ENCODE results near the gene ELP5. TPM values are rescaled to one million over a fixed set of nuclear protein-coding genes. Genes with fewer than 3 reads are reported as not detected.

The ELP5 gene
- total RNA-seq, 1 donor, result 21.7 TPM

DNA sequence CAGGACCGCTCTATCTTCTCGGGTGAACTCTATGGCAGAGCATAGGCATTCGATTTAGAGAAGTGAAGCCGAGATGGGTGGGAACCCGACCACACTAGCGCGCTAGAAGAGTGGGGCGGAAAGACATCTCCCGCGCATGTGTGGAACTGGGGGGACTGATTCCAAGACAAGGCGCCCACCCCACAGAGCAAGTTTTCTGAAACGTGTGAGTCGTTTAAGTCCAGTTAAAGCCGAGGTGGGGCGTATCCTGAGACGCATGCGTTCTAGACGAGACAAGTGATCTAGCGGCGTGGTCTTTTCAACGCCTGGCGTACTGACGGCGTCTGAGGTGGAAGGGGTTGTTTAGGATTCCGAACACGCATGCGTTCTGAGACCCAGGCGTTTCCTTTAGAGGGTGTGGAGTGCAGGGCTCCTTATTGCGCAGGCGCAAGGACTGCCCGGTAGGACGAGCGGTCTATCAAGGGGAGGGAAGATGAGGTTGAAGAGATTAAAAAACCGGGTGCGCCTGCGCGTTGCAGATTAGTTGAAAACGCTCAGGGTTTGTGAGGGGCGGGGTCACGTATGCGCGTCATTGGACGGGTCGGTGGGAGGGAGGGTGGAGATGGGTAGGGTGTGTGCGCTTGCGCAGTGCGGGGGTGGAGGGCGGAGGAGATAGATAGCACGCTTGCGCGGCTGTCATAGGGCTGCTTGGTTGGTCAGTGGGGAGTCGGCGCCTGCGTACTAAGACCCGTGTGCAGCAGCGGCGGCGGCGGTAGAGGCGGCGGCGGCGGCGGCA, 55.1 kb downstream of the ELP5 start, which contains the start of gene EIF5A:
EIF5A (plus strand) TSS at position 718 of the 775 bp plus-strand sequence. CDS start 2,008 bp downstream, outside the sequence.
- H3K27ac ChIP-seq (ENCODE audit: low read depth, low read length), result peak within 1 kb of the TSS; percentile 82
- H3K9me3 ChIP-seq (ENCODE audit: low read depth, low read length), result no peaks in the 10 kb centered on the region
- peak within 1 kb of the TSS; percentile 97 for H3K4me2 ChIP-seq (ENCODE audit: insufficient read depth, low read length)
- peaks cover 36% of the 10 kb centered on the region for H4K20me1 ChIP-seq (ENCODE audit: insufficient read depth, low read length)
- peaks cover 27% of the 10 kb centered on the region for H3K36me3 ChIP-seq (ENCODE audit: insufficient read depth, low read length)
- peaks cover 44% of the 10 kb centered on the region for H3K79me2 ChIP-seq (ENCODE audit: insufficient read depth, low read length)
- peak within 1 kb of the TSS; percentile 97 for H2AFZ ChIP-seq (ENCODE audit: low read length)
- peak within 1 kb of the TSS; percentile 76 for H3K4me3 ChIP-seq (ENCODE audit: insufficient read depth, low read length)
- DNase-seq (ENCODE audit: insufficient read length, low spot score, missing footprints), result peak; percentile 100
- TF ChIP-seq CTCF (IDR thresholded peaks at IDR 0.05; ENCODE audit: extremely low read depth, low read depth, low read length), result no peak
- H3K27me3 ChIP-seq (ENCODE audit: insufficient read depth, low read length), result no peaks in the 10 kb centered on the region
- H3K4me1 ChIP-seq (ENCODE audit: insufficient read depth, low read length), result peaks cover 12% of the 10 kb centered on the region

GRCh38 chr17:7307686-7308624, 55.9 kb downstream of the ELP5 start:
- Histone ChIP-seq H3K4me2 (ENCODE audit: insufficient read depth, low read length) (peak overlapping the region; percentile 73), H3K79me2 (ENCODE audit: insufficient read depth, low read length) (peaks cover 51% of the 10 kb centered on the region), H3K27ac (ENCODE audit: low read depth, low read length) (peak overlapping the region; percentile 52), H3K4me3 (ENCODE audit: insufficient read depth, low read length) (peak overlapping the region; percentile 75), H3K4me1 (ENCODE audit: insufficient read depth, low read length) (peaks cover 19% of the 10 kb centered on the region), H4K20me1 (ENCODE audit: insufficient read depth, low read length) (peaks cover 44% of the 10 kb centered on the region), H3K9me3 (ENCODE audit: low read depth, low read length) (no peaks in the 10 kb centered on the region), H3K27me3 (ENCODE audit: insufficient read depth, low read length) (no peaks in the 10 kb centered on the region), H2AFZ (ENCODE audit: low read length) (no peak overlapping the region), H3K36me3 (ENCODE audit: insufficient read depth, low read length) (peaks cover 35% of the 10 kb centered on the region)
- no peak for TF ChIP-seq CTCF (IDR thresholded peaks at IDR 0.05; ENCODE audit: extremely low read depth, low read depth, low read length)
- peak; percentile 90 for DNase-seq (ENCODE audit: insufficient read length, low spot score, missing footprints)

GRCh38 chr17:7308625-7309433, 56.8 kb downstream of the ELP5 start:
- Histone ChIP-seq H3K79me2 (ENCODE audit: insufficient read depth, low read length) (peaks cover 60% of the 10 kb centered on the region), H3K4me1 (ENCODE audit: insufficient read depth, low read length) (peaks cover 27% of the 10 kb centered on the region), H3K36me3 (ENCODE audit: insufficient read depth, low read length) (peaks cover 44% of the 10 kb centered on the region), H3K4me3 (ENCODE audit: insufficient read depth, low read length) (peak overlapping the region; percentile 75), H3K27ac (ENCODE audit: low read depth, low read length) (peak overlapping the region; percentile 54), H4K20me1 (ENCODE audit: insufficient read depth, low read length) (peaks cover 53% of the 10 kb centered on the region), H3K4me2 (ENCODE audit: insufficient read depth, low read length) (peak overlapping the region; percentile 73), H2AFZ (ENCODE audit: low read length) (no peak overlapping the region), H3K27me3 (ENCODE audit: insufficient read depth, low read length) (no peaks in the 10 kb centered on the region), H3K9me3 (ENCODE audit: low read depth, low read length) (no peaks in the 10 kb centered on the region)
- no peak for TF ChIP-seq CTCF (IDR thresholded peaks at IDR 0.05; ENCODE audit: extremely low read depth, low read depth, low read length)
- peak; percentile 99 for DNase-seq (ENCODE audit: insufficient read length, low spot score, missing footprints)

Small RNA genes lying within 50 kb of the gene (small RNA-seq; reads per million reads assigned to genes)
- 384 reads per million, percentile 98 among the genes with 10 or more reads in this experiment for gene MIR324
- gene RF00019, result not detected

Other genes starting within 250 kb of the ELP5 start
- 37.3 and 38.9 TPM in 2 replicates for gene RNASEK, start 239.6 kb upstream of the ELP5 start, total RNA-seq
- gene BCL6B, start 229.2 kb upstream of the ELP5 start, total RNA-seq, result not detected in 2 replicates
- 1.2 and 1.4 TPM in 2 replicates for gene SLC16A13, start 216.2 kb upstream of the ELP5 start, total RNA-seq
- gene SLC16A11, start 208.1 kb upstream of the ELP5 start, total RNA-seq, result 0.29 and 0.36 TPM in 2 replicates
- gene CLEC10A, start 172.0 kb upstream of the ELP5 start, total RNA-seq, result not detected in 2 replicates
- gene ASGR2, start 137.4 kb upstream of the ELP5 start, total RNA-seq, result under 0.01 TPM in 1 of 2 replicates, not detected in the other
- 0.88 and 1.1 TPM in 2 replicates for gene ASGR1, start 72.8 kb upstream of the ELP5 start, total RNA-seq
- gene DLG4, start 32.4 kb upstream of the ELP5 start, total RNA-seq, result 10.1 and 11.8 TPM in 2 replicates
- 162 and 163 TPM in 2 replicates for gene ACADVL, start 32.3 kb upstream of the ELP5 start, total RNA-seq
- gene DVL2, start 17.7 kb upstream of the ELP5 start, total RNA-seq, result 106 and 123 TPM in 2 replicates
- gene PHF23, start 12.8 kb upstream of the ELP5 start, total RNA-seq, result 53.2 and 55.4 TPM in 2 replicates
- gene GABARAP, start 9.8 kb upstream of the ELP5 start, total RNA-seq, result 396 and 422 TPM in 2 replicates
- 29.8 and 31.8 TPM in 2 replicates for gene CTDNEP1, start 481 bp upstream of the ELP5 start, total RNA-seq
- gene CLDN7, start 10.3 kb downstream of the ELP5 start, total RNA-seq, result 0.36 and 1.8 TPM in 2 replicates
- gene SLC2A4, start 29.5 kb downstream of the ELP5 start, total RNA-seq, result under 0.01 and 0.29 TPM in 2 replicates
- gene YBX2, start 42.4 kb downstream of the ELP5 start, total RNA-seq, result under 0.01 TPM in 1 of 2 replicates, not detected in the other
- 436 and 491 TPM in 2 replicates for gene EIF5A, start 55.4 kb downstream of the ELP5 start, total RNA-seq
- 46.9 and 48.1 TPM in 2 replicates for gene GPS2, start 63.1 kb downstream of the ELP5 start, total RNA-seq
- gene NEURL4, start 77.1 kb downstream of the ELP5 start, total RNA-seq, result 14.7 and 18.8 TPM in 2 replicates
- gene ACAP1, start 84.3 kb downstream of the ELP5 start, total RNA-seq, result 0.59 TPM in 1 of 2 replicates, not detected in the other
- gene KCTD11, start 99.9 kb downstream of the ELP5 start, total RNA-seq, result 11.5 and 11.9 TPM in 2 replicates
- gene TMEM95, start 102.9 kb downstream of the ELP5 start, total RNA-seq, result not detected in 2 replicates
- gene TNK1, start 128.9 kb downstream of the ELP5 start, total RNA-seq, result 0.36 TPM in 1 of 2 replicates, not detected in the other
- gene PLSCR3, start 142.3 kb downstream of the ELP5 start, total RNA-seq, result 19.4 and 27.9 TPM in 2 replicates
- 59.4 and 84.6 TPM in 2 replicates for gene TMEM256, start 151.9 kb downstream of the ELP5 start, total RNA-seq
- 5.3 and 5.8 TPM in 2 replicates for gene NLGN2, start 155.6 kb downstream of the ELP5 start, total RNA-seq
- gene SPEM1, start 168.1 kb downstream of the ELP5 start, total RNA-seq, result not detected in 2 replicates
- not detected in 2 replicates for gene SPEM2, start 173.4 kb downstream of the ELP5 start, total RNA-seq
- not detected in 2 replicates for gene SPEM3, start 176.6 kb downstream of the ELP5 start, total RNA-seq
- 1.2 and 1.8 TPM in 2 replicates for gene TMEM102, start 183.2 kb downstream of the ELP5 start, total RNA-seq
- gene FGF11, start 187.3 kb downstream of the ELP5 start, total RNA-seq, result 0.29 and 0.36 TPM in 2 replicates
- 5.3 and 5.4 TPM in 2 replicates for gene CHRNB1, start 192.8 kb downstream of the ELP5 start, total RNA-seq
- 36.2 and 36.5 TPM in 2 replicates for gene ZBTB4, start 227.4 kb downstream of the ELP5 start, total RNA-seq
- not detected in 2 replicates for gene SLC35G6, start 229.2 kb downstream of the ELP5 start, total RNA-seq
- 95.9 and 101 TPM in 2 replicates for gene POLR2A, start 232.2 kb downstream of the ELP5 start, total RNA-seq

Data from osteoblast (primary cell).